ENCODE results near the gene OS9. TPM values are rescaled to one million over a fixed set of nuclear protein-coding genes. Genes with fewer than 3 reads are reported as not detected.

OS9 gene
- total RNA-seq, 2 experiments from 2014 or later = 100 to 107 TPM

DNA sequence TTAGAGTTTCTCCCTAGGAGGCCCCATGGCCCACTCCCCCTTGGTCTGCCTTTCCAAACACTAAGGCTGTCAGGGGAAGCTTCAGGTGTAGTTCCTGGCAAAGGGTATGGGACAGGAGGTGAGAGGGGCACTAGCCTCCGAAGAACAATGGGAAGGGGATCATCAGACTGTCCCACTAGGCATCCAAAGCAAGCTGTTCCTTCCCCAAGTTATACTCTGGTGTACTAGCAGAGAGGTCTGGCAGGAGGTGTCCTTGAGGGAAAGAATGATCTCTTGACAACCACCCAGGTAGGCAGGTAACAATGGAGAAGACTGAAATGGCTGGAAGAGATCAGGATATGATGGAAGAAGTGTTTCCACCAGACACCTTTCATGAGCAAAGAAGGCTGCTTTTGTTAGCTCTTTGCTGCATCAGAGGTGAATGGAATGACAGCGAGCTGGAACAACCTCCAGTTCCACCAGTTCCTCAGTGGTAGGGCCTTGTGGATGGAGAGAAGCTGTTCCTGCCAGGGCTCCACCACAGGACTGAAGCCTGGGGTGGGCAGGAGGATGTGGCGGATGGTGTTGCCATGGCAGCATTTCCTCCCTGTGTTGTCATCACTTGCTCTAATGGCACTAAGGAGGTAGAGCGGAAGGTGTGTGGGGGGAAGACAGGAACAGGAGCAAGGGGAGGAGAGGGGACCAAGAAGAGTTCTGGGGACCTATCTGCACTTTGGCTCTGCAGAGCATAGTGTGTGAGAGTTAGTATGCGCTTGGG lies 46.9 kb downstream of the OS9 start:
- Mint-ChIP-seq H3K27ac (peak overlapping the region; percentile 92), H3K4me3 (peak overlapping the region; percentile 90), H3K9me3 (ENCODE audit: insufficient read depth) (no peaks in the 10 kb centered on the region), H3K27me3 (ENCODE audit: low read depth) (no peaks in the 10 kb centered on the region), H3K4me1 (ENCODE audit: low read depth) (peaks cover 57% of the 10 kb centered on the region), H3K36me3 (ENCODE audit: low read depth) (peaks cover 32% of the 10 kb centered on the region)
- peak; percentile 63 for ATAC-seq
- DNase-seq = peak; percentile 93
- ChIA-PET CTCF (interaction anchor here (0.8 to 3.7 kb wide), 23 partner anchors 9 to 311 kb away, joined by 3 to 26 read pairs (median 3); partner anchors contain the start of genes B4GALNT1, CDK4, DDIT3 and GLI1), POLR2A (interaction anchor here (0.7 to 1.7 kb wide), 5 partner anchors 11 to 47 kb away, joined by 3 to 5 read pairs (median 4); partner anchors contain the start of genes CDK4 and OS9)

DNA sequence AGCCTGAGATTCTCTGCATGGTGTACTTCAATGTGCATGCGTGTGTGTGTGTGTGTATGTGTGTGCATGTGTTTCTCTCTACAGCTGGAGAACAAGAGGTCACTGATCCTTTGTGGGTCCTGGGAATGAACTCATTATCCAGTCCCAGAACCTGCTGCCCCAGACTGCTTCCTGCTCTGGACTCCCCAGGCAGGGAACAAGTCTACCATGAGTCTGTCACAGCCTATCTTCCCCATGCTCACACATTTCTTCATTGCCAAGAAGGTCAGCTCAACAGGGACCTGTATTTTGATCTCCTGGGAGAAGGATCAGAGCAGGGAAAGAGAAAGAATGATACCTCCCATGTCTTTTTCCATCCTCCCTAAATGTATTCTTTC lies 47.5 kb downstream of the OS9 start:
- peak overlapping the region; percentile 92 for H3K27ac Mint-ChIP-seq
- no peaks in the 10 kb centered on the region for H3K27me3 Mint-ChIP-seq (ENCODE audit: low read depth)
- H3K4me1 Mint-ChIP-seq (ENCODE audit: low read depth) = peaks cover 62% of the 10 kb centered on the region
- peak overlapping the region; percentile 90 for H3K4me3 Mint-ChIP-seq
- POLR2A ChIA-PET = interaction anchor here (0.7 to 1.7 kb wide), 6 partner anchors 11 to 47 kb away, joined by 3 to 5 read pairs (median 4); partner anchors contain the start of genes CDK4 and OS9
- peaks cover 33% of the 10 kb centered on the region for H3K36me3 Mint-ChIP-seq (ENCODE audit: low read depth)
- ATAC-seq = no peak
- no peak for DNase-seq
- CTCF ChIA-PET = interaction anchor here (0.7 to 3.7 kb wide), 25 partner anchors 9 to 311 kb away, joined by 3 to 26 read pairs (median 3); partner anchors contain the start of genes B4GALNT1, CDK4, DDIT3 and GLI1
- H3K9me3 Mint-ChIP-seq (ENCODE audit: insufficient read depth) = no peaks in the 10 kb centered on the region

DNA sequence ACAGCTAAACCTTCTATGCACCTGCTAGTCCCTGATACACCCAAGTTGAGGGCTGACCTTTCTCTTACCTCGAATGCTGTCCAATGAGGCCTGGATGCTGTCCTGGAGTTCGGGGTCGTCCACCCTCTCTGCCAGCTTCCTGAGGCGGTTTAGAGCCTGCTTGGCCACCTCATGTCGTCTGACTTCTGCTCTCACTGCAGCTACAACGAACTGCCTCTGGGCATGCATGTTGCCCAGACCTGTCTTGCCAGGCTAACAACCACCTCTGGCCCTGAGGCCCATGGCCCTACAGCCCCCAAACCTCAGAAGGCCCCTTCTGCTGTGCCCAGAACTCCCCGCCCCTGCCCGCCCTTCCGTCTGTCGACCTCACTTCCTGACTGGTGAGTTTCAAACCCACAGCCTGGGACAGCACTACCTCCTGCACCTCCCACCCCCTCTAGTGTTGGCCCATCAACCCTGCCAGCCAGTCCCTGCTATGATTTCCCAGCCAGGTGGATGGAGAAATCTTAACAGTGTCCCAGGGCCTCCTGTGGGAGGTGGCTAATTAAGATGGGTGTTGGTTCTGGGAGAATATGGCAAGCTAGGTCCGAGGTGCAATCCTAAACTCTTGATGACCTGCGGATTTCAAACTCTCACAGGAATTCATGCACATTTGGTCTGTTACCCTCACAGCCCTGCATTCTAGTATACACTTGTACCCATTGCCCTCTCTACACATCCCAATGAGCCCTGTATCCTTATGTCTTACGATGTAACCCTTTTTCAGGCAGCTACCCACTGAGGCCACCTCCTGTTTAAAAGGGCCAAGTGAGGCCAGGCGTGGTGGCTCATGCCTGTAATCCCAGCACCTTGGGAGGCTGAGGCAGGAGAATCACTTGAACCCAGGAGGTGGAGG lies 48.2 kb downstream of the OS9 start:
- no peaks in the 10 kb centered on the region for H3K27me3 Mint-ChIP-seq (ENCODE audit: low read depth)
- H3K4me1 Mint-ChIP-seq (ENCODE audit: low read depth) = peaks cover 61% of the 10 kb centered on the region
- CTCF ChIA-PET = interaction anchor here (0.7 to 3.7 kb wide), 26 partner anchors 8 to 312 kb away, joined by 3 to 26 read pairs (median 4); partner anchors contain the start of genes B4GALNT1, CDK4, GLI1 and OS9
- ATAC-seq (peak; percentile 66), DNase-seq (peak; percentile 93)
- POLR2A ChIA-PET = interaction anchor here (0.7 to 1.7 kb wide), 5 partner anchors 10 to 48 kb away, joined by 3 to 4 read pairs (median 4); partner anchors contain the start of genes CDK4 and OS9
- H3K9me3 Mint-ChIP-seq (ENCODE audit: insufficient read depth) = no peaks in the 10 kb centered on the region
- peak overlapping the region; percentile 92 for H3K27ac Mint-ChIP-seq
- peak overlapping the region; percentile 90 for H3K4me3 Mint-ChIP-seq
- peaks cover 32% of the 10 kb centered on the region for H3K36me3 Mint-ChIP-seq (ENCODE audit: low read depth)

DNA sequence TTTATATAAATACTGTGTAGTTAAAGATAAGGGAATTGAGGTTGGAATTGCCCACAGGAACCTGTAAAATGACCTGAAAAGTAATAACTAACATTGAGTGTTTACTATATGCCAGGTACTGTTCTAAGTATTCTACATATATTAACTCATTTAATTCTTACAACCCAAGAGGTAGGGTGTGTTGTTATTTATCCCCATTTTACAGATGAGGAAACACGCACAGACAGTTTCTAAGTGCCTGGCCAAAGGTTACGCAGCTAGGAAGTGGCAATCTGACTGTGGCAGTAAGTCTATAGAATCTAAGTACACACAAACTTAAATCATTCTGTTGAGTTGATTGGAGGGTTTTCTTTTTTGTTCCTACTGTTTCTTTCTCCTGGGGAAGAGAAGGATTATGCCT lies 49.8 kb downstream of the OS9 start:
- ATAC-seq (no peak), DNase-seq (no peak)
- CTCF ChIA-PET = interaction anchor here (0.8 to 2.0 kb wide), 7 partner anchors 13 to 285 kb away, joined by 3 to 12 read pairs (median 4); no protein-coding TSS in a partner anchor
- Mint-ChIP-seq H3K4me1 (ENCODE audit: low read depth) (peaks cover 61% of the 10 kb centered on the region), H3K27ac (peak overlapping the region; percentile 94), H3K4me3 (peak overlapping the region; percentile 92), H3K27me3 (ENCODE audit: low read depth) (no peaks in the 10 kb centered on the region), H3K9me3 (ENCODE audit: insufficient read depth) (no peaks in the 10 kb centered on the region), H3K36me3 (ENCODE audit: low read depth) (peaks cover 46% of the 10 kb centered on the region)
- POLR2A ChIA-PET = interaction anchor here (1.1 kb wide), 1 partner anchor 21 kb away, joined by 4 read pairs; no protein-coding TSS in a partner anchor

DNA sequence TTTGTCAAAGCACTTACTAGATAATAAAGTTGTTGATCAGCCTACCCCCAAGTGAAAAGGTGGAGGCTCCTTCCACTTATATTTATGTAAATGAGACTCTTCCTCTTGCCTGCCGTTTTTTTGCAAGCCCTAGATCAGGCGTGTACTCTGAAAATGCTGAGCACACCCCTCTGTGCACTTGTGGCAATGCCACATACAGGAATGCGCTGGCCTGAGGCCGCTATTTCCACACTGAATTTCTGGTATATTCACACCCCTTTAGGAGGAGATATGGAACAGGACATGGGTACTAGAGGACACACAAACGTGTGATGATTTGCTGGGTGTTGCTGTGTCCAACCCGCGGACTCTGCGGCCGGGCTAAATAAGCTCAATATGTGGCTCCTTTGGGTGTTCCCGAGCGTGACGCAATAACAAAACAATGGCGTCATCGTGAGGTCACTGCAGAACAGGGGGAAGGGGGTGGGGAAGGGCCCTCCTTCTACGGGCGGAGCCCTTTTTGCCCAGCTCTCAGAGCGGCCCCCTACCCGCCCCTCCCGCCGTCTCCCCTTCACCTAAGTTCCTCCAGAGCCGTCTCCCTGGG lies 50.4 kb downstream of the OS9 start:
- peaks cover 60% of the 10 kb centered on the region for H3K4me1 Mint-ChIP-seq (ENCODE audit: low read depth)
- H3K9me3 Mint-ChIP-seq (ENCODE audit: insufficient read depth) = no peaks in the 10 kb centered on the region

DNA sequence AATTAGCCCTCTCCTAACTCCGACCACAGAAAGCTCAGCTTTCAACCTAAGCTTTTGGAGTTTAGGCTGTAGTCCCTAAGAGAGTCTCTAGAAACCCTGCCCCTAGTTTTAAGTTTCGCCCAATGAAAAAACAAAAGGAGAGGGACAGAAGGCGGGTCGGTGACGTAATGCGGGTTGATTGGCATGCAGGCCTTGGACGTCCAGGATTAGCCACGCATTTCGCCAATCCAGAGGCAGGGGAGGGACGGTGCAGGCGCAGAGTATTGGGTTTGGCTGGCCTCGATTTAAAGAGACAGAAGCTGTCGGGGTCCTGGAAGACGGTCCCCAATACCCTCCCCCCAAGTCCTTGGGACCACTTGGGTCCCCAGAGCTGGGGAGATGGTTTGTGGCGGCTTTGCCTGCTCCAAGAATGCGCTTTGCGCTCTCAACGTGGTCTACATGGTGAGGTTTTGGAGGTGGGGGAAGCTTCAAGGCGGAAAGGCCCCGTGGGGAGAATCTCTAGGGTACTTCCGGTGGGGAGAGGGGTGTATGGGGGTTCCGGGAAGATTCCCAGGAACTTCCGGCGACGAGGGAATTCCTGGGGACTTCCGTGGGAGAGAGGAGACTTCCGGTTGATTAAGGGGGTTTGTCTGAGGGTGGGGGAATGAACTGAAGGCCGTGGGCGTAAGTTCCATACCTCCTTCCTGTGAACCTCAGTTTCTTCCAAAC lies 51.0 kb downstream of the OS9 start, which contains the start of gene TSPAN31:
TSPAN31 (plus strand) TSS at position 263 of the 708 bp plus-strand sequence; CDS start at position 379, 116 bp downstream.
- Mint-ChIP-seq H3K9me3 (ENCODE audit: insufficient read depth) (no peaks in the 10 kb centered on the region), H3K36me3 (ENCODE audit: low read depth) (peaks cover 41% of the 10 kb centered on the region), H3K27me3 (ENCODE audit: low read depth) (no peaks in the 10 kb centered on the region), H3K27ac (peak within 1 kb of the TSS; percentile 94), H3K4me3 (peak within 1 kb of the TSS; percentile 92), H3K4me1 (ENCODE audit: low read depth) (peaks cover 53% of the 10 kb centered on the region)
- ChIA-PET POLR2A (interaction anchor here (0.6 to 1.3 kb wide), 6 partner anchors 14 to 1096 kb away, joined by 3 to 4 read pairs (median 4); partner anchors contain the start of gene INHBC), CTCF (interaction anchor here (0.7 to 2.0 kb wide), 10 partner anchors 9 to 286 kb away, joined by 3 to 12 read pairs (median 4); no protein-coding TSS in a partner anchor)
- ATAC-seq (peak; percentile 80), DNase-seq (peak; percentile 98)

More for the DNA sequence above, 50.4 kb downstream of the OS9 start:
- CTCF ChIA-PET = interaction anchor here (0.7 to 2.0 kb wide), 10 partner anchors 10 to 285 kb away, joined by 3 to 12 read pairs (median 4); no protein-coding TSS in a partner anchor
- peak; percentile 21 for ATAC-seq
- Mint-ChIP-seq H3K27me3 (ENCODE audit: low read depth) (no peaks in the 10 kb centered on the region), H3K36me3 (ENCODE audit: low read depth) (peaks cover 46% of the 10 kb centered on the region), H3K27ac (peak overlapping the region; percentile 94), H3K4me3 (peak overlapping the region; percentile 92)
- DNase-seq = peak; percentile 86
- POLR2A ChIA-PET = interaction anchor here (0.5 to 1.3 kb wide), 6 partner anchors 15 to 1095 kb away, joined by 3 to 4 read pairs (median 3); partner anchors contain the start of gene INHBC

DNA sequence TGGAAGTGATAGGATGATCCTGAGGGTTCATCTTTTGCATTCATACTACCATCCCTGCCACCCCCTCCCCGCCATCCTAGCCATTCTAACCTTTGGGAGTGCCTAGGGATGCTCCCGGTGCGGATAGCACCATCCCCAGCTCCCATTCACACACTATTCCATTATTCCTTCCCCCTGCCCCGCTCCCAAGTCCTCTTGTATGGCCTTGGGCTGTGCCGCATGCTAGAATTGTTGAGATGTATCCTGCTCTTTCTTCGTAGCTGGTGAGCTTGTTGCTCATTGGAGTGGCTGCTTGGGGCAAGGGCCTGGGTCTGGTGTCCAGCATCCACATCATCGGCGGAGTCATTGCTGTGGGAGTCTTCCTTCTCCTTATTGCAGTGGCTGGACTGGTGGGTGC lies 51.6 kb downstream of the OS9 start:
- no peaks in the 10 kb centered on the region for H3K9me3 Mint-ChIP-seq (ENCODE audit: insufficient read depth)
- ChIA-PET CTCF (interaction anchor here (0.9 to 2.0 kb wide), 7 partner anchors 9 to 287 kb away, joined by 3 to 12 read pairs (median 4); no protein-coding TSS in a partner anchor), POLR2A (interaction anchor here (0.6 to 1.3 kb wide), 3 partner anchors 14 to 160 kb away, joined by 3 to 4 read pairs (median 3); no protein-coding TSS in a partner anchor)
- H3K4me3 Mint-ChIP-seq = peak overlapping the region; percentile 92
- no peak for DNase-seq
- H3K36me3 Mint-ChIP-seq (ENCODE audit: low read depth) = peaks cover 44% of the 10 kb centered on the region
- H3K27me3 Mint-ChIP-seq (ENCODE audit: low read depth) = no peaks in the 10 kb centered on the region
- ATAC-seq = no peak
- H3K27ac Mint-ChIP-seq = peak overlapping the region; percentile 94
- H3K4me1 Mint-ChIP-seq (ENCODE audit: low read depth) = peaks cover 55% of the 10 kb centered on the region

DNA sequence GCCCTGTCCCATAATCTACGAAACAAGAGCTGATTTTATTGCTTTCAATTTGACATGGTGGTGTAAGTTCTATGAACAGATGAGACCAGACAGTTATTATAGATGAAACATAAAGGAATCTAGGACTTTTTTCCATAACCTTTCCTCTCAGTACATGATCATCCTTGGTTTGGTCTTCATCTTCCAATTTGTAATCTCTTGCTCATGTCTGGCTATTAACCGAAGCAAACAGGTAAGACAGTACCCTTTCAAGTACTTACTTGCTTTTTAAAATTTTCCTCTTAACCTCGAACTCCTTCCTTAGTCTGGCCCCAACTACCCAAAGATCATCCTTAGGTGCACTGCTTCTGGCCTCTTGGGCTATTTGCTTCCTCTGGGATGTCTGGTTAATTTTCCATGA lies 52.1 kb downstream of the OS9 start:
- Mint-ChIP-seq H3K27me3 (ENCODE audit: low read depth) (no peaks in the 10 kb centered on the region), H3K36me3 (ENCODE audit: low read depth) (peaks cover 44% of the 10 kb centered on the region), H3K4me1 (ENCODE audit: low read depth) (peaks cover 55% of the 10 kb centered on the region), H3K9me3 (ENCODE audit: insufficient read depth) (no peaks in the 10 kb centered on the region), H3K4me3 (peak overlapping the region; percentile 92), H3K27ac (peak overlapping the region; percentile 94)
- ATAC-seq (no peak), DNase-seq (no peak)
- ChIA-PET CTCF (interaction anchor here (2.0 kb wide), 1 partner anchor 287 kb away, joined by 4 read pairs; no protein-coding TSS in a partner anchor), POLR2A (no interaction called here)

DNA sequence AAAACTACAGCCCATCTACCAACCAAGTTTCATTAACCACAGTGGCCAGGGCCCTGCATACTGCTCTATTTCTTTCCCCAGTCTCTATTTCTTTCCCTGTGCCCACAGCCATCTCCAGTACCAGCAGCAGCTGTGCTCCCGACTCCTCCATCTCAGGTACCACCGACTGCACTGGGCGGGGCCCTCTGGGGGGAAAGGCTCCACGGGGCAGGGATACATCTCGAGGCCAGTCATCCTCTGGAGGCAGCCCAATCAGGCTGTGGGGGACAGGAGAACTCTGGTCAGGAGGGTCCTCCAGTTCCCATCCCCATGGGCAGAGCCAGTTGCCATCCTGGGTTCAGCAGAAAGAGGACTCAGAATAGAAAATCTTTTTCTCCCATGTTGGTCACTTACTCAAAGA lies 55.1 kb downstream of the OS9 start:
- no peaks in the 10 kb centered on the region for H3K27me3 Mint-ChIP-seq (ENCODE audit: low read depth)
- peaks cover 61% of the 10 kb centered on the region for H3K4me1 Mint-ChIP-seq (ENCODE audit: low read depth)
- H3K27ac Mint-ChIP-seq = peak overlapping the region; percentile 42
- POLR2A ChIA-PET = no interaction called here
- H3K36me3 Mint-ChIP-seq (ENCODE audit: low read depth) = peaks cover 47% of the 10 kb centered on the region
- ATAC-seq (no peak), DNase-seq (no peak)
- H3K4me3 Mint-ChIP-seq = no peak overlapping the region
- CTCF ChIA-PET = no interaction called here
- no peaks in the 10 kb centered on the region for H3K9me3 Mint-ChIP-seq (ENCODE audit: insufficient read depth)

Data from activated CD8-positive, alpha-beta T cell treated with anti-CD3 and anti-CD28 coated beads, Interleukin-2, amount 10 ng/mL, durations not matched to agents 7 days and 5 days (primary cell).